ENCODE measurements around the gene FIGNL2.

The FIGNL2 gene

GRCh38 chr12:51891843-51892242, 43.3 kb upstream of the FIGNL2 start:
- no peaks in the 10 kb centered on the region; the same call in 1 of the 2 replicates for H3K27me3 ChIP-seq (replicated peaks; ENCODE audit: control insufficient read depth, insufficient read depth, low read length)
- H3K36me3 ChIP-seq (ENCODE audit: control insufficient read depth, insufficient read depth, low read length): no peaks in the 10 kb centered on the region
- no peak for DNase-seq (ENCODE audit: extremely low read depth, insufficient read length)
- TF ChIP-seq, protein P1, sequence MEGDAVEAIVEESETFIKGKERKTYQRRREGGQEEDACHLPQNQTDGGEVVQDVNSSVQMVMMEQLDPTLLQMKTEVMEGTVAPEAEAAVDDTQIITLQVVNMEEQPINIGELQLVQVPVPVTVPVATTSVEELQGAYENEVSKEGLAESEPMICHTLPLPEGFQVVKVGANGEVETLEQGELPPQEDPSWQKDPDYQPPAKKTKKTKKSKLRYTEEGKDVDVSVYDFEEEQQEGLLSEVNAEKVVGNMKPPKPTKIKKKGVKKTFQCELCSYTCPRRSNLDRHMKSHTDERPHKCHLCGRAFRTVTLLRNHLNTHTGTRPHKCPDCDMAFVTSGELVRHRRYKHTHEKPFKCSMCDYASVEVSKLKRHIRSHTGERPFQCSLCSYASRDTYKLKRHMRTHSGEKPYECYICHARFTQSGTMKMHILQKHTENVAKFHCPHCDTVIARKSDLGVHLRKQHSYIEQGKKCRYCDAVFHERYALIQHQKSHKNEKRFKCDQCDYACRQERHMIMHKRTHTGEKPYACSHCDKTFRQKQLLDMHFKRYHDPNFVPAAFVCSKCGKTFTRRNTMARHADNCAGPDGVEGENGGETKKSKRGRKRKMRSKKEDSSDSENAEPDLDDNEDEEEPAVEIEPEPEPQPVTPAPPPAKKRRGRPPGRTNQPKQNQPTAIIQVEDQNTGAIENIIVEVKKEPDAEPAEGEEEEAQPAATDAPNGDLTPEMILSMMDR (IDR thresholded peaks at IDR 0.05; ENCODE audit: insufficient read depth, low read length, poor library complexity, severe bottlenecking): peak; percentile 25
- H3K4me3 ChIP-seq (replicated peaks; ENCODE audit: low read depth, low read length): no peak overlapping the region

- Histone ChIP-seq H3K27me3 (replicated peaks; ENCODE audit: control insufficient read depth, insufficient read depth, low read length) (no peaks in the 10 kb centered on the region), H3K36me3 (ENCODE audit: control insufficient read depth, insufficient read depth, low read length) (no peaks in the 10 kb centered on the region), H3K4me3 (replicated peaks; ENCODE audit: low read depth, low read length) (no peak overlapping the region)
- TF ChIP-seq, protein P1 (IDR thresholded peaks at IDR 0.05; ENCODE audit: insufficient read depth, low read length, poor library complexity, severe bottlenecking): no peak
- DNase-seq (ENCODE audit: extremely low read depth, insufficient read length): no peak
These were observed 42.1 kb upstream of the FIGNL2 start for GRCh38 chr12:51890511-51891171.

DNA sequence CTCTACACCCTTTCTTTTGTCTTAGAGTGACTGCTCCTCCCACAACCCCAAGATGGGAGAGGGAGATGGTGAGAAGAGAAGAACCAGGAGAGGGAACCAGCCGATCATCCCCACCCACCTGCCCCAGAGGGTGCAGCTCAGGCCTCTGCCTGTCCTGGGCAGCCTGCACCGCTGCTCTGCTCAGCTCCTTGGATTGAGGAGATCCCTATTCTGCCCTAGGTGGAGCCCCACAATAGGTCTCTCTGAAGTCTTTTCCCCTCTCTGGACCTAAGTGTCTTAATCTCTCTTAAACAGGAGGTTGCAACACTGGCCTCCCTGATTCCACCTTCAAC, 41.6 kb upstream of the FIGNL2 start:
- TF ChIP-seq, protein P1 (IDR thresholded peaks at IDR 0.05; ENCODE audit: insufficient read depth, low read length, poor library complexity, severe bottlenecking): no peak
- H3K4me3 ChIP-seq (replicated peaks; ENCODE audit: low read depth, low read length): no peak overlapping the region
- DNase-seq (ENCODE audit: extremely low read depth, insufficient read length): no peak
- no peaks in the 10 kb centered on the region for H3K27me3 ChIP-seq (replicated peaks; ENCODE audit: control insufficient read depth, insufficient read depth, low read length)
- no peaks in the 10 kb centered on the region for H3K36me3 ChIP-seq (ENCODE audit: control insufficient read depth, insufficient read depth, low read length)

DNA sequence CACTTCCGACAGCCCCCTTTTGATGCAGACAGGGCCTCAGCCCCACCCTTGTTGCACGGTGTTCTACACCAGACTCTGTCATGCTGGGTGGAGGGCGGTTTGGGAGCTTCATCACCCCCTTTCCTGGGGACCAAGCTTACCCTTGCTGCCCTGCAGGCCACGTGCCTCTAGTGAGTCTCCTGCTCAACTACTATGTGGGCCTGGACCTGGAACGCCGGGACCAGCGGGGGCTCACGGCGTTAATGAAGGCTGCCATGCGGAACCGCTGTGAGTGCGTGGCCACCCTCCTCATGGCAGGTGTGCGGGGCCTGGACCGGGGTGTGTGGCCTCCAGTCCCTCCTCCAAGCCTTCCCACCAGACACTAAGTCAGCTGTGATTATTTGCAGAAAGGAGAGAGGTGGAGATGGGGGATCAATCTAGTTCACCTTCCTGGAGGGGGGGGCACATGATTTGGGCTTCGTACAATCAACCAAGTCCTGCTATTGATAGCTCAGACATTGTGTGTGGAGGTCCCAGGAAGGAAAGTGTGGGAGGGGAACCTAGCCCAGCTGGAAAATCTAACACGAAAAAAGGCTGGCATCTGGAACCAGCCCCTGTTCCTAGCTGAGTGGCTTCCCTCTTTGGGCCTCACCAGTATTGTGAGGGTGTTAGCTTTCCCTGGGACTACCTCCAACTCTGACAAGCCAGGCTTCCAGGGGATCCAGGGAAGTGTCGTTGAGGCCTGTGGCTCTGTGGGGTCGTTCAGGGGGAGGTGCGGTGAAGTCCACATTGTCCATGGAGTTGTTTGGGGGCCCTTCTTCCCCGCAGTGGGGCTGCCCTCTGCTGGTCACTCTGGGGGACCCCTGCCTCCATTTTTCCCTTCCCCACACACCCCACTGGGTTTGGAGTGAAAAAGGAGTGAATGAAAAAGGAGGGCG, 41.0 kb upstream of the FIGNL2 start:
- Histone ChIP-seq H3K36me3 (ENCODE audit: control insufficient read depth, insufficient read depth, low read length) (no peaks in the 10 kb centered on the region), H3K4me3 (replicated peaks; ENCODE audit: low read depth, low read length) (no peak overlapping the region), H3K27me3 (replicated peaks; ENCODE audit: control insufficient read depth, insufficient read depth, low read length) (no peaks in the 10 kb centered on the region)
- TF ChIP-seq, protein P1 (IDR thresholded peaks at IDR 0.05; ENCODE audit: insufficient read depth, low read length, poor library complexity, severe bottlenecking): peak; percentile 31
- no peak for DNase-seq (ENCODE audit: extremely low read depth, insufficient read length)

DNA sequence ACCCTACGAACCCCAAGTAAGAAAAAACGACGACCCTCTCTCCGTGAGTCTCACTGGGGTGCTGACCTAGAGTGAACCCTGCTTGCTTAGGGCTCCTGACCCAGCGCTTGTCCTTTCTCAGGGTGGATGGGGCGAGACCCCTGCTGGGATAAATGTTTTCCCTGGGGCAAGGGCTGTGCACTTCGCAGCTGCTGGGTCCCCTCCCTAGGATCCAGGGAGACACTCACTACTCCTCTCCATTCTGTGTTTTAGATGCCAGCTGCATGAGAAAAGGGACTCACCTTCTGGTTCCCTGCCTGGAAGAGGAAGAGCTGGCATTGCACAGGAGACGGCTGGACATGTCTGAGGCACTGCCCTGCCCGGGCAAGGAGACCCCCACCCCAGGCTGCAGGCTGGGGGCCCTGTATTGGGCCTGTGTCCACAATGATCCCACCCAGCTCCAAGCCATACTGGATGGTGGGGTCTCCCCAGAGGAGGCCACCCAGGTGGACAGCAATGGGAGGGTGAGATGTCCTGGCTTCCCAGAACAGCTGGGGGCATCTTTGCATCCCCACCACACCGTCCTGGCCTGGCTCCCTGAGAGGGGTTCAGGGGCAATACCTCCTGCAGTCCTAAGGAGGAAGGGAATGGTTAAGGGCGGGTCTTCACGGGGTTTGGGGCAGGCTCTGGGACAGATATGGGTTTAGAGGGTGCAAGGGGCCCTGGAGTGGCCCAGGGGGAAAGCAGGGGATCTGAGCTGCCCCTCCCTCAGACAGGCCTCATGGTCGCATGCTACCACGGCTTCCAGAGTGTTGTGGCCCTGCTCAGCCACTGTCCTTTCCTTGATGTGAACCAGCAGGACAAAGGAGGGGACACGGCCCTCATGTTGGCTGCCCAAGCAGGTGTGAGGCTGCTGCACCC, 40.0 kb upstream of the FIGNL2 start:
- no peak overlapping the region for H3K4me3 ChIP-seq (replicated peaks; ENCODE audit: low read depth, low read length)
- no peaks in the 10 kb centered on the region for H3K27me3 ChIP-seq (replicated peaks; ENCODE audit: control insufficient read depth, insufficient read depth, low read length)
- TF ChIP-seq, protein P1 (IDR thresholded peaks at IDR 0.05; ENCODE audit: insufficient read depth, low read length, poor library complexity, severe bottlenecking): no peak
- H3K36me3 ChIP-seq (ENCODE audit: control insufficient read depth, insufficient read depth, low read length): no peaks in the 10 kb centered on the region
- DNase-seq (ENCODE audit: extremely low read depth, insufficient read length): no peak

Measured in GM06990 (cell line).